HG03565 (cell line): ENCODE measurements around the gene KMT2E.
"Not testable (repeated sequence)": the region's sequence is repeated elsewhere in the genome, so short reads cannot be mapped to it uniquely, and the experiment has no call there.

Experiments used
- ATAC-seq: cut with Tn5 transposase; IDR thresholded peaks from one replicate; pipeline ENCODE4 v1.9.1; 2021; ENCODE audit warnings: mild to moderate bottlenecking, moderate library complexity; ENCODE audit not compliant: unreplicated experiment

Gene KMT2E

DNA sequence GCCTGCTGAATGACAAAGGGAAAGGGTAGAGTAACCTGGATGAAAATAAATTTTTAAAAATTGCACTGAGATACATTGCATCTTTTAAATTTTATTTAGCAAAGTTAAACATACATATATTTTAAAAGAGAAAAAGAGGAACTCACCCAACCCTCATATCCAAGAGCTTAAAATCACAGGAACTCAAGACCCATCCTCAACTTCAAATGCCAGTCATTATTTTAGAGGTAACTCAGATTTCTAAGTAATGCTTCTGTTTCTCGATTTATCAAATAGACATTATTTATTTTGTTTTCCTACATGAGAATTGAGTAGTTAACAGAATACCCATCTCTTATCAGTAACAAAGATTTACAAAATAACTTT, 32.4 kb upstream of the KMT2E start:
- no peak for ATAC-seq

DNA sequence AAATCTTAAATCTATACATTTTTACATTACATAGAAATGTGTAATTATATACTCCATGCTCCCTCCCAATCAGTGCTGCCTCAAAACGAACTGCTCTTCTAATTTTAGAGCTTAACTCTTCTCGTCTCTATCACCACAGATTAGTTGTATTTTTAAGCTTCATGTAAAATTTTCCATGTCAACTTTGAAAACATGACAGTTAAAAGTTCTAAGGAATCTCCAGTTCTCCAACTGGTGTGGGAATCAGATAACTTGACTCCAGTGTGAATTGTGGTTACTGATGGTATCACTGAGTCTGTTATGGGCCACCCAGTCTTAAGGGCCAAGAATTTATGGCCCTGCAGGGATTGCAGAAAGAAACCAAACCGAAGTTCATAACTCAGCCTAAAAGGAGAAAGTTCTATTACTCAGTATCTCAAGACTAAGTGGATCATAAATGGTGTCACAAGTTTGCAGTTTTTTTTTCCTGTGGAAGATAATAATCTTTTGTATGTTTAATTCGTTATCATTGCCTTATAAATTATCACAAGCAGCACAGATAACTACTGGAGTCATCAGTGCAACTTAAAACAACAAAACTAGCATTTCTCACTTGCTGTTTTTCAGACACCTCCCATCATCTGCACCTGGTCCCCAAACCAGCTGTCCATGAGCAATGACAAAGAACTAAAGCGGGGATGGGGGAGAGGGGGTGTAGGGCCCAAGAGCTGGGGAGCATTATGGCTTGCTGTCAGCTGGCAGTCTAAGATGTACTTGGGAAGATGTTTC, 31.5 kb upstream of the KMT2E start:
- no peak for ATAC-seq

GRCh38 chr7:104983076-104983577, 30.9 kb upstream of the KMT2E start:
- no peak for ATAC-seq

DNA sequence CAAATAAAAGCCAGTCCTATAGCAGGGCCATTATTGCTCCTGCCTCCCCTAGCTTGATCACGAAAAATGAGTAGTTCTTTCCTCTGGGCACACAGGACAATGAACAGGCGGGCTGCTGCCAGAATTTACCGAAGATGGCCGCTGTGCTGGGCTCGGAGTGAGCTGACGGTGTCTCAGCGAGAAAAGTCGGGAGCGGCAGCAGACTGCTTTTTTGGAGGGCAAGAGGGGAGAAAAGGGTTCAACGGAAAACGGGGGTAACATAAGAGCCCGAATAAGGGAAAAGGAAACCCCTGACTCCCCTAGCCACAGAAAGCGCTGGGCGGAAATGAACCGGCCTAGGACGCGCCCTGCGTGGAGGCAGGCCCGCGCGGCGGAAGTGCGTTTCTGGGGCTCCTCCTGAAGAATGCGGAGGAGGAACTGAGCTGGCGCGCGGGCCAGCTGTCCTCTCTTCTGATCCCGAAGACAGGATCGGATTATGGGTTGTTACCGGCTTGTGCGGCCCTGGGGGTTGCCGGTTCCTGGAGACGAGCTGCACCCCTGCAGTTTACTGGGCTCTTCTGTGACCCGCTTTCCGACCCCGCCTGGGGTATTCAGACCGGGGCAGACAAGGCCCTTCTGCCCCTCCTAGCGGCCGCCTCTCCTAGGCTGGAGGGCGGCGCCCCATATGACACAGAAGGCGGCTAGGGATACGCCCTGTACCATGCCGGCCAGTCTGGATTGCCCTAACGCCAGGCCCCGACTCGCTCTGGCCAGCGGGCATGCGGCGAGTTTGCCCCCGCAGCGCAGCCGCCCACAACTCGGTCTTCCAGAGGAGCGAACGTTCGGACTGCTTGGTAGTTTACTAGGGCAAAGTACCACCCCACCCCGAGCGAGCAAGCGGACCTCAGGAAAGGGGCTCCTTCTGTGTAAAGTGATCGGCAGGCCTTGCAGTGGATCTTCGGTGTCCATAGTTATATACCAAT, 30.1 kb upstream of the KMT2E start:
- ATAC-seq = peak; percentile 80

DNA sequence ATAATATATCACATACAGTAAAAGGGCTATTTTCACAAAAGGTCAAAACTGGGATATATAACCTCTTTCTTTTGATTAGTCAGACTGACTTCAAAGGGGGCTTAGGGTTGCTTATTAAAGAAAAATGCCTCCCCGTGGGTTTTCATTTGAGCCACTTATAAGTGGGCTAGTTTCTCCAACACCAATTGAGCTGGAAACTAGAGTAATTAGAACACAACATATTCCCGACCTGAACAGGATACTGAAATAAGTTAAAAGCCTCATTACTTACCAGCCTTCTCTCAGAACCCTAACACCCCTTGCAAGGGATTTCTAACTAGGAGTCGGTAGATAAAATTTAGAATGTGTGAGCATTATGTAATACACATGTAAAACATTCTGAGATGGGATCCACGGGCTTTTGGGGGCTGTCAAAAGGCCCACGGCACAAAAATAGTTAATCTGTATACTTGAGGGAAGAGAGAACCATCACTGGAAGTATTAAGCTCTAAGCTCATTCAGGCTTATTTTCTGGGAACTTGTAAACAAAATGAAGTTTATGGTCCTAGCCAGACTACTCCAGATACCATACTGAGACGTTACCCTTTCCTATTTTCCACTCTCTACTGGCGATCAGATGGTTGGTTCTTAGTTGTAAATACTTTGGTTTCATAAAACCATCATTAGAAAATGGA, 29.3 kb upstream of the KMT2E start:
- no peak for ATAC-seq

DNA sequence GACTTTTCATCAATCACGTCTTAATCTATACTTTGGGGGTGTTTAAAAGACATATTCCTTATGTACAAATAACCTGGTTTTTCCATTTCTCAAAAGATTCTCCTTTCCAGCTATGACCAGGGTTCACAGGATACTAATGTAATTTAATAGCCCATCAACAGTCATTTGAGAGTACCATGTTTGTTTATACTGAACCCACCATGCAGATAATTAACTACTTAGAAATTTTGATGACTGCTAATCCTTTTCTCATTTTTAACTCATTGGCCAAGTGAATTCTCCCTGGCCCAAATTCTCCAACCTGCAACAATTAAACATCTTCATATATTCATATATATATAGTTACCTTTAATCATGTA, 28.8 kb upstream of the KMT2E start:
- no peak for ATAC-seq

DNA sequence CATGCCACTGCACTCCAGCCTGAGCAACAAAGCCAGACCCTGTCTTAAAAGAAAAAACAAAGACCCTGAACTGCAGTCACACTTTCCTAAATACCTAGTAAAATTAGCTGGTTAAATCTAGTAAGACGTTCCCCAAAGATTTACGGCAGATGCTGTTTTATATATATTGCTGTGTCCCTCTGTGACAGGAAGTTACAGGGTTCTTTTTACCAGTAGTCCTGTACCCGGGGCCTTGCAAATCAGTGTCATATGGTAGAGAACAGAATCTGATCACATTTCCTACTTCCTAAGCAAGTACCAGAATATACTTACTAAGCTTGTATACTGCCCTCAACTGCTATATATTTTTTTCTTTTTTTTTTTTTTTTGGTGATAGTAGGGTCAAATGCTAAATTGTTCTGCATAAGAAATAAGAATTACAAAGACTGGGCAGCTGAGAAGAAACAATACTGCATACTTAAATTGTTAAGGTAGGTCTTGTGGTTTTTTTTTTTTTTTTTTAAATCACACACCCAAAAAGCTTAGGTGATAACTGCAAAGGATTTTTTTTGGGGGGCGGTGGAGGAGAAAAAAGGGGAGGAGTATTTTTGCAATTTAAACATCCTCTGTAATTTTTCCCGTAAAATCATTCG, 27.3 kb upstream of the KMT2E start:
- ATAC-seq = no peak

GRCh38 chr7:104987403-104987802, 26.6 kb upstream of the KMT2E start:
- not testable (repeated sequence) for ATAC-seq

DNA sequence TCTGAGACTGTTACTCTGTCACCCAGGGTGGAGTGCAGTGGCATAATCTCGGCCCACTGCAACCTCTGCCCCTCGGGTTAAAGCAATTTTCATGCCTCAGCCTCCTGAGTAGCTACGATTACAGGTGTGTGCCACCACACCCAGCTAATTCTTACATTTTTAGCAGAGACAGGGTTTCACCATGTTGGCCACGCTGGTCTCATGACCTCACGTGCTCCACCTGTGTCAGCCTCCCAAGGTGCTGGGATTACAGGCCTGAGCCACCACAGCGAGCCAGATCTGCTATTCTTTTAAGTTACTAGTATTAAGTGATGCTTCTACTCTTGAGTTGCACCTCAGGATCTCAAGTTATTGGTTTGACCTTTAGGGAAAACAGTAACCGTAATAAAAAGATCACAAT, 23.0 kb upstream of the KMT2E start:
- no peak for ATAC-seq

GRCh38 chr7:104992306-104992705, 21.7 kb upstream of the KMT2E start:
- ATAC-seq = no peak

- no peak for ATAC-seq
Measured at GRCh38 chr7:104993217-104993862, 20.7 kb upstream of the KMT2E start.

DNA sequence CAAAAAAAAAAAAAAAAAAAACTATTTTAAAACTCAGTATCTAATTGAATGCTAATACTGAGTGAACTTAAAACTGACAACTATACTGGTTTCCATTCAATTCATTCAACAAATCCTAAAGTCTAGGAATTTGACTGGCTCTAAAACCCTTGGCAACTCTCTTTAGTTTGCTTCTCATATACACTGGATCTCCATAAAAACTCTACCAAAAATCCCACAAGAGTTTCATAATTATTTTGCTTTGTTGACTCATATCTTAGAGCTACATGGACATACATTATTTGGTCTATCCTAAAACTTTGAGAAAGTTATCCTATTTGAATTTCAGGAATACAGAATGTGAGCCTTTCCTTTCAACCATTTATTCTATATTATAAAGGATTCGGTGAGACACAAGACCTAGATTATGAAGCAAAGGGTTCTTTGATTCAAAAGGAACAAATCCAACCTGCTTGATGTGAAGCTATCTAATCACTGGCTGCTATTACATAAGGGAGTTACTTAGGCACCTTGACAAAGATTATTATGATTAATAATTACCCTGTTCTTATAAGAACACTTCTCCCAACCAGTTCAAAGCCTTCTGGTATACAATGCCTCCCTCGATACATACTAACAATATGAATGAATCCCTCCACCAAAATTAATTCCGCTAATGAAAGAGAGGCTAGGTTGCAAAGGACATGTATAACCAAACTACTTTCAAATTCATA, 15.8 kb upstream of the KMT2E start:
- ATAC-seq = no peak

DNA sequence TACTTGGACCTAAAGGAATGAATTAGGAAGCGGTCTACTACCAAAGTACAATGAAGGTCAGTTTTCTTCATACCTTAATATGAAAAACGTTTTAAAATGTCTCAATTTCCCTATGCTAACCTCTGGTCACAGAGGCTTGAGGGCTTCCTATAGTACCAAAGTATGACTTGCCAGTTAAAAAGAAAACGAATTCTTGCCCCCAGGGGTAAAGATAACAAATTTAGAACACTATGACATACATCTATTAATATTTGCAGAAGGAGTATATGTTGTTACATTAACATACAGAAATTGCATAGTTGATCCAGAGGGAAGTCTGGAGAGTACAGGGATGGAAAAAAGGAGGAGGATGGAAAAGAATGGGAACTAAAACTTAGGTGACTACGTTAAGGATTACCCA, 13.8 kb upstream of the KMT2E start:
- no peak for ATAC-seq

DNA sequence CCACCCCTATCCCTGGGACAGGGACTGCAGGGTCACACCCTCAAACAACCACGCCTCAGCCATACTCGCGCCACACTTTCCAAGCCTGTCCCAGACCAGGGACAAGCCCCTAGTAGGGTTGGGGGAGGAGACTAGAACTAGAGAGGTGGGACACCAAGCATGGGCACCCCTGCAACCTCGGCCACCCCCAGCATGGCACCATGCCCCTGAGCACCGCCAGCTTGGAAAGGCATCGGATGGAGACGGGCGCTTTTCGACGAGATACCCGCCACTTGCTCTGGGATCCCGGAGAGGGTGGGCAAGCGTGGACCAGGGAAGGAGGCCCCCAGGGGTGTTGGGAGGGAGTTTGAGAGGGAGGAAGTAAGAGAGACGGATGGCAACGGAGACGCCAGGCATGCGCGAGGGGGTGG, 13.1 kb upstream of the KMT2E start:
- ATAC-seq = no peak

GRCh38 chr7:105001652-105002184, 12.3 kb upstream of the KMT2E start:
- ATAC-seq = no peak

DNA sequence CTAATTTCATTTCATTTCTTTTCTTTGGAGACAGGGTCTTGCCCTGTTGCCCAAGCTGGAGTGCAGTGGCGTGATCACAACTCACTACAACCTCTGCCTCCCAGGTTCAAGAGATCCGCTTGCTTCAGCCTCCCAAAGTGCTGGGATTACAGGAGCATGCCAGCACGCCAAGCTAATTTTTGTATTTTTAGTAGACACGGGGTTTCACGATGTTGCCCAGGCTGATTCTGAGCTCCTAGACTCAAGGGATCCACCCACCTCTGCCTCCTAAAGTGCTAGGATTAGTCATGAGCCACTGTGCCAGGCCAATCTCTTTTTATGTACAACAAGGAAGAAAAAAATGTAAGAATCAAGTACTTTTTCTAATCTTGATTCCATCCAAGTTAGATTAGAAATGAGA, 10.7 kb upstream of the KMT2E start:
- ATAC-seq = no peak

DNA sequence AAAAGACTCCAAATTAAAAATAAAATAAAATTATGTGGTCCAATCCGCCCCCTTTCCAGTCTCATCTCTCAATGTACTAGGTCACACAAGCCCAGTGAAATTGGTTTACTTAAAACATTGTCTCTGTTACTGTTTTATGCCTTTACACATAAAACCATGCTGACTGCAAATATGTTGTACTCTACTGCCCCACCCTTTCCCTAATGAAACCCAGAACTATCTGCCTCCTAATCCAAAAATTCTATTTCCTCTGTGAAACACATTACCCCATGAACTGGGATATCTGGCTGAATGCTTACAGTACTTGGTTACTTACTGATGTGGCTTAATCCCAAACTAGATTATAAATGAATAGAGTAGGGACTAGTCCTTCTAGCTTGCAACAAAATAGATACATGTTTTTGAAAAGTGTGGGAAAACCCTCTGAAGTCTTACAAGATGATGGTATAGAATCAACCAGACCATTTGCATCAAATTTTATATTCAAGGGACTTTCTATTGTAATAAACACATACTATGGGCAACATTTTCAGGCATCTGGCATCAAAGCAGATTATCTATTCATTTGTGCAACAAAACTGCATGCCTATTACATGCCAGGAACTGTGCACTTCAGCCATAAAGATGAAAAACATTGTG, 10.0 kb upstream of the KMT2E start:
- no peak for ATAC-seq

- not testable (repeated sequence) for ATAC-seq
Measured at GRCh38 chr7:105005006-105005405, 9.0 kb upstream of the KMT2E start.

DNA sequence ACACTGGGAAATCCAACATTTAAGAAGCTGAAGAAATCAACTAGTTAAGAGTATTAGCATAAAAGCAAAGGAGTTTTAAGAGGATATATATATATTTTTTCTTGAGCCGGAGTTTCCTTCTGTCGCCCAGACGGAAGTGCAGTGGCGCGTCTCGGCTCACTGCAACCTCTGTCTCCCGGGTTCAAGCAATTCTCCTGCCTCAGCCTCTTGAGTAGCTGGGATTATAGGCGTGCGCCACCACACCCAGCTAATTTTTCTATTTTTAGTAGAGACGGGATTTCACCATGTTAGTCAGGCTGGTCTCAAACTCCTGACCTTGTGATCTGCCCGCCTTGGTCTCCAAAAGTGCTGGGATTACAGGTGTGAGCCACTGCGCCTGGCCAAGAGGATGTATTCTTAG, 8.5 kb upstream of the KMT2E start:
- not testable (repeated sequence) for ATAC-seq
